Measurements from ENCODE around the gene PEX11G. TPM values are rescaled to one million over a fixed set of nuclear protein-coding genes. Genes with fewer than 3 reads are reported as not detected.

The PEX11G gene
- polyA plus RNA-seq, 1 donor = 4.0 TPM

DNA sequence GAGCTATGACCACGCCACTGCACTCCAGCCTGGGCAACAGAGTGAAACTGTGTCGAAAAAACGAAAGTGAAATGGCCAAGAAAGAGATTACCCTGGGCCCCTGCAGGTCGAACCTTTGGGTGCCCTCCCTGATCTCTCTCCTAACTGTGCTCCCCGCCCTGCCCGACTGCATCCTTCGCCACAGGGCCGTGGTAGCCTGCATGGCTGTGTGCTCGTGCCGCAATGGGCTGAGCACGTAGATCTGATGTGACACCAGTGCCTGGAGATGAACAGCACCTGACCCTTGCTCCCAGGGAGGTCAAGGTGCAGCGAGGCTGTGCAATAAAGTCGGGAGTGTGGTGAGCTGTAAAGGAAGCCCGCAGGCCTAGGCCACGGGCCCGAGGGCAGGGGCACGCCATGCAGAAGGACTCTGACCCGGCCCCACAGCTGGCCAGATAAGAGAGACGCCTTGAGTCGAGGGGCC, 60.2 kb downstream of the PEX11G start:
- no peak for DNase-seq

GRCh38 chr19:7427944-7428343, 60.9 kb downstream of the PEX11G start:
- DNase-seq = no peak

- DNase-seq = no peak
Measured at GRCh38 chr19:7426986-7427385, 61.8 kb downstream of the PEX11G start.

Other genes starting within 250 kb of the PEX11G start
- gene INSR, start 194.6 kb downstream of the PEX11G start, polyA plus RNA-seq (ENCODE audit: insufficient read length) = 19.0 TPM
- gene ARHGEF18, start 140.1 kb downstream of the PEX11G start, polyA plus RNA-seq (ENCODE audit: insufficient read length) = 15.7 TPM
- gene ZNF358, start 27.1 kb upstream of the PEX11G start, polyA plus RNA-seq (ENCODE audit: insufficient read length) = 61.8 TPM
- 16.4 TPM for gene MCOLN1, start 33.6 kb upstream of the PEX11G start, polyA plus RNA-seq (ENCODE audit: insufficient read length)
- gene PNPLA6, start 46.7 kb upstream of the PEX11G start, polyA plus RNA-seq (ENCODE audit: insufficient read length) = 34.7 TPM
- gene CAMSAP3, start 106.8 kb upstream of the PEX11G start, polyA plus RNA-seq (ENCODE audit: insufficient read length) = 0.45 TPM
- gene XAB2, start 140.5 kb upstream of the PEX11G start, polyA plus RNA-seq (ENCODE audit: insufficient read length) = 33.1 TPM
- 52.4 TPM for gene PET100, start 140.8 kb upstream of the PEX11G start, polyA plus RNA-seq (ENCODE audit: insufficient read length)
- gene PCP2, start 144.7 kb upstream of the PEX11G start, polyA plus RNA-seq (ENCODE audit: insufficient read length) = not detected
- gene STXBP2, start 148.1 kb upstream of the PEX11G start, polyA plus RNA-seq (ENCODE audit: insufficient read length) = 6.7 TPM
- 1.3 TPM for gene RETN, start 180.0 kb upstream of the PEX11G start, polyA plus RNA-seq (ENCODE audit: insufficient read length)
- gene MCEMP1, start 188.1 kb upstream of the PEX11G start, polyA plus RNA-seq (ENCODE audit: insufficient read length) = 0.25 TPM
- 42.8 TPM for gene TRAPPC5, start 191.8 kb upstream of the PEX11G start, polyA plus RNA-seq (ENCODE audit: insufficient read length)
- gene FCER2, start 213.1 kb upstream of the PEX11G start, polyA plus RNA-seq (ENCODE audit: insufficient read length) = 0.65 TPM
- gene CLEC4G, start 243.1 kb upstream of the PEX11G start, polyA plus RNA-seq (ENCODE audit: insufficient read length) = not detected

All from hindlimb muscle (tissue), 1 donor.